Endodermal cell (in vitro differentiated cells): ENCODE measurements around the gene ADARB1. TPM values are rescaled to one million over a fixed set of nuclear protein-coding genes. Genes with fewer than 3 reads are reported as not detected.

Experiments
- DNase-seq: peaks from one replicate; pipeline ENCODE4 v3.0.0-alpha.2; 2017
- H3K27ac ChIP-seq: 2 replicates; pipeline ENCODE4 v1.5.1; 2013; ENCODE audit warnings: mild to moderate bottlenecking, low read depth, low read length, moderate library complexity
- H3K27me3 ChIP-seq: 2 replicates; pipeline ENCODE4 v1.6.1; 2013; ENCODE audit warnings: mild to moderate bottlenecking, low read length, moderate library complexity; ENCODE audit not compliant: insufficient read depth, control insufficient read depth, poor library complexity, severe bottlenecking
- H3K36me3 ChIP-seq: 2 replicates; pipeline ENCODE4 v1.7.0; 2013; ENCODE audit warnings: mild to moderate bottlenecking, low read length, moderate library complexity; ENCODE audit not compliant: control insufficient read depth, insufficient read depth
- H3K4me1 ChIP-seq: one replicate; pipeline ENCODE4 v1.7.0; 2013; ENCODE audit warnings: low read length; ENCODE audit not compliant: control insufficient read depth, insufficient read depth
- H3K4me3 ChIP-seq: 2 replicates; pipeline ENCODE4 v1.5.1; 2013; ENCODE audit warnings: mild to moderate bottlenecking, low read length, moderate library complexity
- H3K9ac ChIP-seq: 2 replicates; pipeline ENCODE4 v1.6.1; 2013; ENCODE audit warnings: mild to moderate bottlenecking, low read length, moderate library complexity; ENCODE audit not compliant: poor library complexity, severe bottlenecking; ENCODE audit errors: extremely low read depth
- H3K9me3 ChIP-seq: 2 replicates; pipeline ENCODE4 v1.6.1; 2013; ENCODE audit warnings: mild to moderate bottlenecking, low read length, moderate library complexity; ENCODE audit not compliant: control insufficient read depth
- H3K27ac Mint-ChIP-seq: 2 replicates; pipeline ENCODE4 v1.8.0; 2020; ENCODE audit warnings: mixed read lengths
- H3K27me3 Mint-ChIP-seq: 2 replicates; pipeline ENCODE4 v1.8.0; 2021; ENCODE audit warnings: mild to moderate bottlenecking, mixed read lengths; ENCODE audit not compliant: insufficient read depth
- H3K36me3 Mint-ChIP-seq: 2 replicates; pipeline ENCODE4 v1.8.0; 2020; ENCODE audit warnings: low read depth, mixed read lengths
- H3K4me1 Mint-ChIP-seq: 2 replicates; pipeline ENCODE4 v1.8.0; 2020; ENCODE audit warnings: mixed read lengths
- H3K4me3 Mint-ChIP-seq: 2 replicates; pipeline ENCODE4 v1.8.0; 2020; ENCODE audit warnings: mild to moderate bottlenecking, moderate library complexity, mixed read lengths
- H3K9me3 Mint-ChIP-seq: 2 replicates; pipeline ENCODE4 v1.8.0; 2020; ENCODE audit warnings: mild to moderate bottlenecking, mixed read lengths
- CTCF ChIP-seq: fragments of 200-600 bp; sonication (generic); conservative IDR thresholded peaks from 2 replicates; pipeline ENCODE4 v1.5.0; 2021; ENCODE audit warnings: antibody characterized with exemption, mild to moderate bottlenecking
- WGBS, 2 experiments: methylation state at CpG; one replicate each; pipeline versions ENCODE4 v1.1.5 to v1.1.7; 2013; ENCODE audit warnings: missing lambda C conversion rate in 2 of 2, mixed read lengths in 1 of 2; ENCODE audit not compliant: insufficient coverage in 1 of 2, insufficient read length in 1 of 2; 5-methylcytosine and 5-hydroxymethylcytosine counted together
- total RNA-seq, 2 donors: library from RNA; stranded (reverse); fragmentation: NEBNext Ultra II Directional in 1 of 2; extraction: Animal tissue kit (Norgen Biotek cat#: 25700) in 1 of 2; gene quantifications; 2 replicates in 1 of 2; 3 replicates in 1 of 2; pipeline ENCODE4 v1.2.1, GENCODE V29; 2021

The ADARB1 gene
- total RNA-seq, 2 donors from 2014 or later: 11.5 to 20.1 TPM

- peaks cover 3% of the 10 kb centered on the region for H3K4me1 Mint-ChIP-seq
- H3K27ac Mint-ChIP-seq: no peak overlapping the region
Measured at GRCh38 chr21:45064091-45064490, 10.3 kb upstream of the ADARB1 start.

GRCh38 chr21:45064618-45065399 is 9.6 kb upstream of the ADARB1 start:
- Mint-ChIP-seq H3K4me3 (no peak overlapping the region), H3K9me3 (no peaks in the 10 kb centered on the region), H3K27ac (peak overlapping the region; percentile 33), H3K4me1 (peaks cover 3% of the 10 kb centered on the region), H3K27me3 (no peaks in the 10 kb centered on the region), H3K36me3 (no peaks in the 10 kb centered on the region)
- no peak overlapping the region for H3K4me3 ChIP-seq
- DNase-seq: peak; percentile 68
- no peak overlapping the region for H3K9ac ChIP-seq
- no peaks in the 10 kb centered on the region for H3K27me3 ChIP-seq
- H3K9me3 ChIP-seq: no peaks in the 10 kb centered on the region
- TF ChIP-seq CTCF: no peak
- no peaks in the 10 kb centered on the region for H3K36me3 ChIP-seq
- H3K4me1 ChIP-seq: no peaks in the 10 kb centered on the region
- 94 to 95% methylated on average over 19 of the region's 19 CpGs for WGBS, 2 experiments
- H3K27ac ChIP-seq: no peak overlapping the region

More at GRCh38 chr21:45064091-45064490, 10.3 kb upstream of the ADARB1 start:
- H3K4me1 ChIP-seq: no peaks in the 10 kb centered on the region
- Mint-ChIP-seq H3K36me3 (no peaks in the 10 kb centered on the region), H3K4me3 (no peak overlapping the region), H3K9me3 (no peaks in the 10 kb centered on the region), H3K27me3 (no peaks in the 10 kb centered on the region)
- H3K4me3 ChIP-seq: no peak overlapping the region
- 80 to 94% methylated on average over 2 to 8 of the region's 8 CpGs for WGBS, 2 experiments
- no peak for TF ChIP-seq CTCF
- no peaks in the 10 kb centered on the region for H3K27me3 ChIP-seq
- no peaks in the 10 kb centered on the region for H3K36me3 ChIP-seq
- no peak overlapping the region for H3K27ac ChIP-seq
- peak; percentile 63 for DNase-seq
- no peaks in the 10 kb centered on the region for H3K9me3 ChIP-seq
- H3K9ac ChIP-seq: no peak overlapping the region

- Histone ChIP-seq H3K36me3 (no peaks in the 10 kb centered on the region), H3K9me3 (no peaks in the 10 kb centered on the region), H3K27me3 (no peaks in the 10 kb centered on the region), H3K4me3 (no peak overlapping the region), H3K9ac (no peak overlapping the region), H3K4me1 (no peaks in the 10 kb centered on the region), H3K27ac (no peak overlapping the region)
- 92 to 95% methylated on average over 9 to 18 of the region's 18 CpGs for WGBS, 2 experiments
- Mint-ChIP-seq H3K4me1 (peaks cover 3% of the 10 kb centered on the region), H3K4me3 (no peak overlapping the region), H3K36me3 (no peaks in the 10 kb centered on the region), H3K27me3 (no peaks in the 10 kb centered on the region), H3K27ac (no peak overlapping the region), H3K9me3 (no peaks in the 10 kb centered on the region)
- no peak for TF ChIP-seq CTCF
- peak; percentile 29 for DNase-seq
Measured at GRCh38 chr21:45067462-45068285, 6.7 kb upstream of the ADARB1 start.
